GM18517 (cell line): Measurements from ENCODE around the gene HEATR3.
"Not testable (repeated sequence)": the region's sequence is repeated elsewhere in the genome, so short reads cannot be mapped to it uniquely, and the experiment has no call there.

Experiments
- ATAC-seq: cut with Tn5 transposase; IDR thresholded peaks from one replicate; pipeline ENCODE4 v1.9.1; 2021; ENCODE audit warnings: mild to moderate bottlenecking, moderate library complexity; ENCODE audit not compliant: unreplicated experiment

Gene HEATR3

DNA sequence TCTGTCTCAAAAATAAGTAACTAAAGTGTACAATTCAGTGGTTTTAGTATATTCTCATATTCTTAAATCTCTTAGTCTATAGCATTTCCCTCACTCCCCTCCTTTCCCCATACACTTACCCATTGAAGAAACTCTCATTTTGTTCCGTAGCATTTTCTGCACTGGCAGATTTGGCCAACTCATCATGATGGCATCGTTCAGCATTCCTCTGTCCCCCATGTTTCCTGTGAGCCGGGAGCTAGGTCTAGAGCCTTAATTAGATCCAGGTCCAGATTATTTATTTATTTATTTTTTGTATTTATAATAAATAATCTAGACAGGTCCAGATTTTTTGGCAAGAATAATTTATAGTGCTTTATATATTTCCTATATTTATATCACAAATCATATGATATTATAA lies 31.0 kb downstream of the HEATR3 start:
- ATAC-seq = no peak

GRCh38 chr16:50099957-50100648 lies 34.3 kb downstream of the HEATR3 start:
- ATAC-seq = no peak

GRCh38 chr16:50102051-50102746 lies 36.4 kb downstream of the HEATR3 start:
- ATAC-seq = no peak

DNA sequence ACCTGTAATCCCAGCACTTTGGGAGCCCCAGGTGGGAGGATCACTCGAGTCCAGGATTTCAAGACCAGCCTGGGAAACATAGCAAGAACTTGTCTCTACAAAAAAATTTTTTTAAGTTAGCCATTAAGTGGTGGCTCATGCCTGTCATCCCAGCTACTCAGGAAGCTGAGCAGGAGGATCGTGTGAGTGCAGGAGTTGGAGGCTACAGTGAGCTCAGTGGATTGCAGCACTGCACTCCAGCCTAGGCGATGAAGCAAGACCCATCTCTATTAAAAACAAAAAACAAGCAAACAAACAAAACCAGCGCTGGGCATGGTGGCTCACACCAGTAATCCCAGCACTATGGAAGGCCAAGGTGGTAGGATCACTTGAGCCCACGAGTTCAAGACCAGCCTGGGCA lies 38.0 kb downstream of the HEATR3 start:
- ATAC-seq = no peak

DNA sequence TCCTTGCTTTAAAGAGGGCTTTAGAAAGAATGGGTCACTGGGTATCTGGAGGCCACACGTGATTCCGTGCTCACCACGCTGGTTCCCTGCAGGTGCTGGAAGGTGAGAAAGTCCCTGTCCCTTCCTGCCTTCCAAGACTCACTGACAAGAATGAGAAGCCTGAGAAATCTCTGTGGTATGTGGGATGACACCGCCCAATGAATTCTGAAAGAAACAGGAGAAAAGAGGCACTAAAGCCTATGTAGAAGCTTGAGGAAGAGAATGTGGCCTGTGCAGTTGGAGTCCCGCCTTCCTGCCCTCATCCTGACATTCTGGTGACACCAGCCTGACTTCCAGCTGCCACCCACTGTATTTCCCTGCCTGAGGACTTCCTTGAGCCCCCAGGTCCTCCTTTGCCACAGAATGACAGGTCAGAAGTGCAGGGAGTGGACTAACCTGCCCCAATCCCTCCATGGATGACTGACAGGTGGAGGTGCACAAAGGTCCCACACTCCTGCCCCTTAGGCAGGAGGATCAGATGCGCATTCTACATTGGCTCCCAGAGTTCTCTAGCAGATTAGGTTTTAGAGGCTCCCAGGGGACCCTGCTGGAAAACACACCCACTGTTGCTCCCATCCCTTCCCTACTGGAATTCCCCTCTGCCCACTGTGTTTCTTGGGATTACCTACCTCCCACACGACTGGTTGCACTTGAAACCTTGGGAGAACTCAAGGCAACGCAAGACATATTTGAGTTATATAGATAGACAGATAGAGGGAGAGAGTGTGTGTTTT lies 48.8 kb downstream of the HEATR3 start:
- no peak for ATAC-seq

DNA sequence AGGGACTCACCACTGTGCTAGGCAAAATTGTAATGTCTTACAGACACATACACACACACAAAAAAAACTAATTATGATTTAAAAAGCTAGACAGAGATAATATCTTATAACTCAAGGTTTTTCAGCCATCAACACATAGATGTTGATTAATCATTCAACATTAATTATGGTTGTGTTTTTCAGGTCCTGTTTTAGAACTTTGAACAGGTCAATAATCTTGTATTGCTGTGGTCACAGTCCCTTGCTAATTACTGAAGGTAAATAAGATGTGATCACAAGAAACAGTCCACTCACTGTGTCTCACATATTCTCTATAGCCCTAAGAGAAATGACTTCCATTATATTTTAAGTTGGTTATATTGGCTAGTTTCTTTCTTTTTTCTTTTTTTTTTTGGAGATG lies 54.9 kb downstream of the HEATR3 start:
- ATAC-seq = no peak

DNA sequence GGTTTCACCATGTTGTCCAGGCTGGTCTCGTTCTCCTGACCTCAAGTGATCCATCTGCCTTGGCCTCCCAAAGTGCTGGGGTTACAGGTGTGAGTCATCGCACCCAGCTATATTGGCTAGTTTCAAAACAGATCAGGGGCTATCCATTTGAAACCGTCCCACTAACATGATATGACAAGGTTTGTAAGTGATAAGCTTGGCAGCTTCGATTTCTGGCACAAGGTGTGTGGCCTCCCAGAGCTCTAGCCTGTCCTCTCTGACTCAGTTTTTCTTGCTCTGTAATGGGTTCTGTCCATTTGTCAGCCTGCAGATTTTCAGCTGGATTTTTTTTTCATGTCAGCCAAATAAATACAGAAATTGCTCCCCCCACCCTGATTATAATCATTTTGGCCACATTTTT lies 55.5 kb downstream of the HEATR3 start:
- no peak for ATAC-seq

DNA sequence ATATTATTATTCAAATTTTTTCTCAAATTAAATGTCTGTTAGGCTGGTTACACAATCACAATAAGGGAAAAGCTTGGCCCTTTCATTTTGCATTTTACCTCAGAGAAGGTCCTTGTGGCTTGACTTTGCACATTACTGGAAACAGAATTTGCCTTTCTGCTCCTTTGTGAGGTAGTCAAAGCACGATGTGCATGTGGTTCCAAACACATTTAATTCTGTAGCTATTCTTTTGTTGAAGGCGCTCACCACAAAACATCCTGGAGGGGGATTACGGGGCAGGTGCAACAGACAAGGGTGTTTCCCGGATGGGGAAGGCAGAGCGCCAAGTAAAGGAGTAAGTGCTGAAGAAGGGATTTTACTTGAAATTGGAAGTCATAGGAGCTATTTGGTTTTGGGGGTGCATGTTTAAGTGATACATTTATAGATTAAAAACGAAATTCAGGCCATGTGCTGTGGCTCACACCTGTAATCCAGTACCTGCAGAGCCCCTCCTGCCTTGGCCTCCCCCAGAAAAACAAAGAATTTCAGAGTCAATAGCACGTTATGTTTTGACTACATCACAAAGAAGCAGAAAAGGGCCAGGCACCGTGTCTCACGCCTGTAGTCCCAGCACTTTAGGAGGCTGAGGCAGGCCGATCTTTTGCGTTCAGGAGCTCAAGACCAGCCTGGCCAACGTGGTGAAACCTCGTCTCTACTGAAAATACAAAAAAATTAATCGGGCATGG lies 56.1 kb downstream of the HEATR3 start:
- no peak for ATAC-seq

GRCh38 chr16:50123417-50123816 lies 57.6 kb downstream of the HEATR3 start:
- ATAC-seq = no peak

- ATAC-seq = no peak
Observed at GRCh38 chr16:50124769-50125168, 59.0 kb downstream of the HEATR3 start.

DNA sequence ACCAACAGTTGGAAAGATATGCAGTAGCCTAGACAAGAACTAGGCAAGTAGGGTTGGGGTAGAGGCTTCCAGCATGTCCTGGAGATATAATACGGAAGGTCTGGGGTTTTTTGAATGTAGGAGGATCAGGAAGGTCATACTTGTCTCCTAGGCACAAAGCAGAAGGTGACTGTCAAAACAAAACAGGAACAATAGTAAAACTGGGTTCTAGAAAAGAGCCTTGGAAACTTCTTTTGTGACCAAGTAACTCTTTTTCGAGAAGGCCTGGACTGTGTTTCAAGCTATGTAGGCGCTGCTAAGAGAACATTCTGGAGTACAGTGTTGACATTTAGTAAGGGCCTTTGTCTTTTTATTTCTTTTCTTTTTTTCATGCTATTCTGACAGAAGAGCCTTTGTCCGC lies 60.4 kb downstream of the HEATR3 start:
- ATAC-seq = no peak

GRCh38 chr16:50132571-50132970 lies 66.8 kb downstream of the HEATR3 start:
- not testable (repeated sequence) for ATAC-seq

DNA sequence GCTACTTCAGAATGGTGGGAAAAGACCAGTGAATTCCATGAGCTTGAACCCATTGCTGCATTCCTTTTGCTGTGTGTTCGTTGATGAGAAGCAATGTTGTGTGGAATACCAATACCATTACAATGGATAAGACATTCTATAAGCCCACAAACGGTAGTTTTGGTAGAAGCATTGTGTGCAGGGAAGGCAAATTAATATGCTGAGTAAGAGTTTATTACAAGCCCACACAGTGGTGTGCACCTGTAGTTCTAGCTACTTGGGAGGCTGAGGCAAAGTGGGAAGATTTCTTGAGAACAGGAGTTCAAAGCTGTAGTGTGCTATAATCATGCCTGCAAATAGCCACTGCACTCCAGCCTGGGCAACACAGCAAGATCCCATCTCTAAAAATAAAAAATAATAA lies 67.4 kb downstream of the HEATR3 start:
- ATAC-seq = no peak

GRCh38 chr16:50136399-50136798 lies 70.6 kb downstream of the HEATR3 start:
- no peak for ATAC-seq

DNA sequence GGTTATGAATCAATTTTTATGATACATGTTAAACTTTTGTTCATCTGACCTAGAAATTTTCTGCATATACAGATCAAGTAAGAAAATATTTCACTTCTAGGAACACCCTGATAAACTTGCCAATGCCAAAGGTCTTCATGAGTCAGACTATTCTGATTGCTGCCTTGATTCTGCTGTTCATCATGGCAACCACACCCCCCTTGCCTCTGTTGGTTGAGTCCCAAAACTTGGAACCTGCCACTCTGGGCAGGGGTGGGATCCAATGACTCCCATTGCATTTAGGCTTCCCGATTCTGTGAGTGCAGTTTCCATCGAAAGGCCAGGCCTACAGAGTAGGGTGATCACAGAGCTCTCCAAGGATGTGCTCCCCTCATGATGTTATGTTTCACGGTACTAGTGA lies 71.5 kb downstream of the HEATR3 start:
- ATAC-seq = no peak

GRCh38 chr16:50139580-50139979 lies 73.8 kb downstream of the HEATR3 start:
- no peak for ATAC-seq

DNA sequence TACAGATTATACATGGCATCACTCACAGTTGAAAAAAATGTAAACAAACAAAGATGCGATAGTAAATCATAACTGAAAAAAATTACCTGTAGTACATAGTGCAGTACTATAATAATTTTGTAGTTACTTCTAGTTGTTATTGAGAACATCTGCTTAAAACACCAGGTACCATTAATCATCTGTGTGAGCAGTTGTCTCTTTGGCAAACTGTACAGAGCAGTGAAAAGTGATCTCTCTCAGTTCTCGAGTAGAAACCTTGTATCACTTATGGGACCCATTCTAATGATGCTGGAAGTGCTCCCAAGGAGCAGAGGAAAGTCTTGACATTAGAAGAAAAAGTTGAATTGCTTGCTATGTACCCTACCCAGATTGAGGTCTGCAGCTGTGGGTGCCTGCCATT lies 78.4 kb downstream of the HEATR3 start:
- ATAC-seq = no peak

DNA sequence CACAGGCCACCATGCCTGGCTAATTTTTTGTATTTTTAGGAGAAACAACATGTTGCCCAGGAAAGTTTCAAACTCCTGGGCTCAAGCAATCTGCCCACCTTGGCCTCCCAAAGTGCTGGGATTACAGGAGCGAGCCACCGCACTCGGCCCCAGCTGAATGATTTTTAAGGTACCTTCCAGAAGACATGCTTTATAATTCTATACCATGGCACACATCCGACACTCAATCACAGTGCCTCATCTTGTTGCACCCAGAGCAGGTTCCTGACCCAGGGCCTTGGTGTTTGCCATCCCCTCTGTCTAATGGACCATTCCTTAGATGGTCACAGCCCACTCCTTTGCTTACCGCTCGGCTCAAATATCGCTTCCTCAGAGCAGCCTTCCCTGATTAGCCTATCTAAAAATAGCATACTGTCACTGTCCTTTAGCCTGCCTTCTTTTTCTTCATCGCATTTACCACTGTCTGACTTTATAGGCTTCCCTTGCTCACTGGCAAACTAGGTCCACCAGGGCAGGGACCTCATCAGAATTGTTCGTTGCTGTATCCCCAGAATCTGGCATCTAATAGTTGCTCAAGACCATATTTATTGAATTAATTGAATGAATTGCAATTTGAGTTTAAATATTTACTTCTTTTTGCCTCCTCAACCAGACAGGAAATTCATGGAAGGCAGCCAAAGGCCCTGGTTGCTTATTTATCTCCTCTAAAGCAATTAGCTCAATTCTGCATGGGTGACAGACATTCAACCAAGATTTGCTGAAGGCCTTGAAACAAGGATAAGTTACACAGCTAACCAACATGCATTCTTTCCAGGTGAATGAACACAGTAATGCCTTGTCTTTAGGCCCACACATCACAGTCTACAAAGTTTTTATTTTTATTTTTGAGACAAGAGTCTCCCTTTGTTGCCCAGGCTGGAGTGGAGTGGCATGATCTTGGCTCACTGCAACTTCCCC lies 81.0 kb downstream of the HEATR3 start:
- ATAC-seq = no peak

GRCh38 chr16:50151322-50151721 lies 85.6 kb downstream of the HEATR3 start:
- no peak for ATAC-seq

DNA sequence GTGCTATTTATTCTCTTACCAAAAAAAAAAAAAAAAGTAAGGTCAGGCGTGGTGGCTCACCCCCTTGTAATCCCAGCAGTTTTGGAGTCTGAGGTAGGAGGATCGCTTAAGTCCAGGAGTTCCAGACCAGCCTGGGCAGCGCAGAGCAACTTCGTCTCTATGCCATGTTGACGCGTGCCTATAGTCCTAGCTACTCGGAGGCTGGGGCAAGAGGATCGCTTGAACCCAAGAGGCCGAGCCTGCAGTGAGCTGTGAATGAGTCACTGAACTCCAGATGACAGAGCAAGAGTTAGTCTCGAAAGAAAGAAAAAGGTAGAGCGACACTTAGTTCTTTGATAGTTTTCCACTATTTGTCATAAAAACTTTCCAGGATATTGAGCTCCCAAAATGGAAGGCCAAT lies 86.0 kb downstream of the HEATR3 start:
- no peak for ATAC-seq
